Hepatocyte (in vitro differentiated cells): ENCODE results near the gene TNS3. TPM values are rescaled to one million over a fixed set of nuclear protein-coding genes. Genes with fewer than 3 reads are reported as not detected.

ENCODE experiments used
- DNase-seq: peaks from one replicate; pipeline ENCODE4 v3.0.0-alpha.2; 2016; ENCODE audit warnings: low spot score
- H2AFZ ChIP-seq: fragments of 200-600 bp; sonication (generic); 2 replicates; pipeline ENCODE4 v1.6.0; 2016; ENCODE audit warnings: antibody characterized with exemption, mild to moderate bottlenecking
- H3K27ac ChIP-seq: fragments of 200-600 bp; sonication (generic); 2 replicates; pipeline ENCODE4 v1.5.1; 2016; ENCODE audit warnings: mild to moderate bottlenecking
- H3K27me3 ChIP-seq: fragments of 200-600 bp; sonication (generic); 2 replicates; pipeline ENCODE4 v1.6.1; 2016
- H3K36me3 ChIP-seq: fragments of 200-600 bp; sonication (generic); replicated peaks from 2 replicates; pipeline ENCODE4 v1.5.1; 2016; ENCODE audit warnings: low read depth; ENCODE audit not compliant: insufficient read depth
- H3K4me1 ChIP-seq: fragments of 200-600 bp; sonication (generic); 2 replicates; pipeline ENCODE4 v1.5.1; 2016; ENCODE audit warnings: mild to moderate bottlenecking, moderate library complexity; ENCODE audit not compliant: insufficient read depth
- H3K4me2 ChIP-seq: fragments of 200-600 bp; sonication (generic); 2 replicates; pipeline ENCODE4 v1.6.0; 2016
- H3K4me3 ChIP-seq: fragments of 200-600 bp; sonication (generic); 2 replicates; pipeline ENCODE4 v1.5.1; 2016; ENCODE audit warnings: mild to moderate bottlenecking
- H3K79me2 ChIP-seq: fragments of 200-600 bp; sonication (generic); 2 replicates; pipeline ENCODE4 v1.6.0; 2017; ENCODE audit warnings: mild to moderate bottlenecking
- H3K9me2 ChIP-seq: fragments of 200-600 bp; sonication (generic); replicated peaks from 2 replicates; pipeline ENCODE4 v1.6.0; 2017; ENCODE audit warnings: mild to moderate bottlenecking; ENCODE audit not compliant: insufficient read depth
- H3K9me3 ChIP-seq: fragments of 200-600 bp; sonication (generic); 2 replicates; pipeline ENCODE4 v1.5.1; 2016; ENCODE audit warnings: low read depth, mild to moderate bottlenecking
- H4K20me1 ChIP-seq: fragments of 200-600 bp; sonication (generic); 2 replicates; pipeline ENCODE4 v1.6.0; 2016; ENCODE audit warnings: mild to moderate bottlenecking; ENCODE audit not compliant: insufficient read depth, poor library complexity, severe bottlenecking
- EZH2 ChIP-seq: fragments of 200-600 bp; sonication (generic); IDR thresholded peaks from 2 replicates; pipeline ENCODE4 v1.6.1; 2016; ENCODE audit warnings: antibody characterized with exemption, mild to moderate bottlenecking, borderline replicate concordance
- EZH2phosphoT487 ChIP-seq: fragments of 200-600 bp; sonication (generic); IDR thresholded peaks from one replicate; pipeline ENCODE4 v1.6.1; 2018; ENCODE audit warnings: antibody characterized with exemption, mild to moderate bottlenecking, low read depth, moderate library complexity; ENCODE audit not compliant: unreplicated experiment, severe bottlenecking
- WGBS: methylation state at CpG from one replicate; pipeline ENCODE4 v1.1.6; 2016; ENCODE audit warnings: low lambda C conversion rate; ENCODE audit errors: missing lambda C conversion rate; 5-methylcytosine and 5-hydroxymethylcytosine counted together
- polyA plus RNA-seq: library from polyadenylated mRNA; unstranded; fragments of >200 nt; fragmentation: Nextera tagmentation; extraction: Ambion mirVana; gene quantifications from 2 replicates; pipeline ENCODE4 v1.2.1, GENCODE V29; 2016
- total RNA-seq: library from RNA; depleted of rRNA; stranded (reverse); fragments of >200 nt; gene quantifications from 2 replicates; pipeline ENCODE4 v1.2.3, GENCODE V29; 2014
- TF ChIP-seq, protein P1 (sequence below): fragments of 200-600 bp; sonication (generic); IDR thresholded peaks from 2 replicates; pipeline ENCODE4 v1.5.1; 2016; ENCODE audit warnings: antibody characterized with exemption, mild to moderate bottlenecking; ENCODE audit not compliant: poor library complexity

Gene TNS3
- total and polyA plus RNA-seq, 2 experiments from 2014 or later = 30.0 to 73.3 TPM

- no peaks in the 10 kb centered on the region for H4K20me1 ChIP-seq
- peak overlapping the region; percentile 23 for H3K4me2 ChIP-seq
- no peaks in the 10 kb centered on the region for H3K36me3 ChIP-seq
- peaks cover 96% of the 10 kb centered on the region for H3K79me2 ChIP-seq
- H2AFZ ChIP-seq = no peak overlapping the region
- no peak overlapping the region for H3K4me3 ChIP-seq
- whole genome bisulfite sequencing = 72% methylated on average over 7 of the region's 7 CpGs
- no peaks in the 10 kb centered on the region for H3K9me2 ChIP-seq
- DNase-seq = no peak
- no peaks in the 10 kb centered on the region for H3K27me3 ChIP-seq
- TF ChIP-seq, protein P1, sequence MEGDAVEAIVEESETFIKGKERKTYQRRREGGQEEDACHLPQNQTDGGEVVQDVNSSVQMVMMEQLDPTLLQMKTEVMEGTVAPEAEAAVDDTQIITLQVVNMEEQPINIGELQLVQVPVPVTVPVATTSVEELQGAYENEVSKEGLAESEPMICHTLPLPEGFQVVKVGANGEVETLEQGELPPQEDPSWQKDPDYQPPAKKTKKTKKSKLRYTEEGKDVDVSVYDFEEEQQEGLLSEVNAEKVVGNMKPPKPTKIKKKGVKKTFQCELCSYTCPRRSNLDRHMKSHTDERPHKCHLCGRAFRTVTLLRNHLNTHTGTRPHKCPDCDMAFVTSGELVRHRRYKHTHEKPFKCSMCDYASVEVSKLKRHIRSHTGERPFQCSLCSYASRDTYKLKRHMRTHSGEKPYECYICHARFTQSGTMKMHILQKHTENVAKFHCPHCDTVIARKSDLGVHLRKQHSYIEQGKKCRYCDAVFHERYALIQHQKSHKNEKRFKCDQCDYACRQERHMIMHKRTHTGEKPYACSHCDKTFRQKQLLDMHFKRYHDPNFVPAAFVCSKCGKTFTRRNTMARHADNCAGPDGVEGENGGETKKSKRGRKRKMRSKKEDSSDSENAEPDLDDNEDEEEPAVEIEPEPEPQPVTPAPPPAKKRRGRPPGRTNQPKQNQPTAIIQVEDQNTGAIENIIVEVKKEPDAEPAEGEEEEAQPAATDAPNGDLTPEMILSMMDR = no peak
- TF ChIP-seq EZH2 = no peak
- no peak for TF ChIP-seq EZH2phosphoT487
- peaks cover 77% of the 10 kb centered on the region for H3K4me1 ChIP-seq
- H3K9me3 ChIP-seq = no peaks in the 10 kb centered on the region
- H3K27ac ChIP-seq = peak overlapping the region; percentile 83
Measured at GRCh38 chr7:47496666-47497065, 85.2 kb downstream of the TNS3 start.

DNA sequence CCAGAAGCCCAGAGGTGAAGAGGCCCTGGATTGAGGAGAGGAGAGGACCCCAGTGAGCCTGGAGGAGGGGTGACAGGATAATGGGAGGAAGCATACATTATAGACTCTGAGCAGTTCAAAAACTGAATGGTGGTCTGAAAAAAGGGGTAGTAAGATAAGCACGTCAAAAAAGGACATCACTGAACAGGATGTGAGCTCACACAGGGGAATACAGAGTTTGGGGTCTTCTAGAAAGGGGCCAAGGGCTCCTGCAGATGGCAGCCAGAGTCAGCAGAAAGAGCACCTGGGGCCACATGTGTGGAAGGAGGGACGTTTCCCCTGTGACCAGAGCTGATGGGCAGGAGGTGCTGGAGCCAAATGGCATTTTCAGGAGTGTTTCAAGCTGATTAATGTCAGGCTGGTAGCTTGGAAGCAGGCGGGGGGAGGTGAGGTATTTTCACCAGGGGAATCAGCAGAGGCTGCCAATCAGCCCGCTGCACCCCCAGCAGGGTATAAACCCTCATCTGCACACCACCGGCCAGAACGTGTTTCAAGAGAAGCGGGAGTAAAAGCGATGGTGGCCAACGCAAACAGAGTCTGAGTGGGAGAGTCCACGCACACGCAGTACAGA lies 85.8 kb downstream of the TNS3 start:
- Histone ChIP-seq H3K79me2 (peaks cover 96% of the 10 kb centered on the region), H3K4me2 (no peak overlapping the region), H2AFZ (no peak overlapping the region), H3K27ac (peak overlapping the region; percentile 83), H3K36me3 (no peaks in the 10 kb centered on the region), H3K27me3 (no peaks in the 10 kb centered on the region), H3K4me3 (no peak overlapping the region), H3K9me3 (no peaks in the 10 kb centered on the region), H4K20me1 (no peaks in the 10 kb centered on the region), H3K4me1 (peaks cover 72% of the 10 kb centered on the region), H3K9me2 (no peaks in the 10 kb centered on the region)
- no peak for DNase-seq
- TF ChIP-seq EZH2 (no peak), EZH2phosphoT487 (no peak)
- TF ChIP-seq, protein P1 = no peak
- WGBS = 78% methylated on average over 11 of the region's 11 CpGs

DNA sequence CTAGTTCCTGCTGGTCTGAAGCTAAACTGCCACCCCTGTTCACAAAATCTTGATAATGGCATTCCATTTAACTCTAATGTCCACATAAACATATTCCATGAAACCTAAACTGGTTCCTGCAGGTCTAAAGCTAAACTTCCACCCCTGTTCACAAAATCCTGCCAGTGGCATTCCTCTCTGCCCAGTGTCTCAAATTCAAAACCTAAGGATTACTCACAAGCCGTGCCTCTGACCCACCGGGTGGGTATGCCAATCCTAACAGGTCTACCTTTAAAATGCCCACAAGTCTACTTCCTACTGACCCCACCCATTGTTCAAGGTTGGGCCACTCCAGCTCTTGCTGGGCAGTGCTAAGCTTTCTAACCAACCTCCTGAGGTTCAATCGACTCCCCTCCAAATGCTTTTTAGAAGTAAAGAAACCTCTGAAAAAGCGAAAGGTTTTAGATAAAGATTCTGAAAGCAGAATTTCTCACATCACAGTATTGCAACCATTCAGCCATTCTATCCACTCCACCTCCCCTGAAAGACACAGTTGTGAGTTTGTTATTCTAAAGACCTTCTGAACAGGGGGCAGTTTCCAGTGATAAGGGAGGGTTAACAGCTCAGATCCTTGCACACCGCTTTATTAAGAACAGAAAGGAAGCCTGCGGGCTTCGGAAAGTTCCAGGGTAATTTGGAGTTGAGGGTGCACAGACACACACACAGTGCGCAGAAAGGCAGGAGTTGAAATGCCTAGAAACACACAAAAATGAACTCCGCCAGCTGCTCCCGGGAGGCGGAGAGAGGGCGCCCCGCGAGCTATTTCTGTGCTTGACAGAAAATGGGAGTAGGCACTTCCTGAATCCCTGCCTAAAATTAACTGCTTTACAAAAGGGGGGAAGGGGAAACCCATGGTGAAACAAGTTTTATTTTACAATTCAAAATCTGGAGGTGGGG lies 87.7 kb downstream of the TNS3 start:
- Histone ChIP-seq H3K4me1 (peaks cover 60% of the 10 kb centered on the region), H3K36me3 (no peaks in the 10 kb centered on the region), H3K4me2 (peak overlapping the region; percentile 60), H3K4me3 (no peak overlapping the region), H3K27ac (peak overlapping the region; percentile 69), H3K9me2 (no peaks in the 10 kb centered on the region), H2AFZ (no peak overlapping the region), H4K20me1 (peaks cover 5% of the 10 kb centered on the region), H3K79me2 (peaks cover 97% of the 10 kb centered on the region), H3K27me3 (no peaks in the 10 kb centered on the region), H3K9me3 (no peaks in the 10 kb centered on the region)
- no peak for TF ChIP-seq EZH2
- no peak for TF ChIP-seq EZH2phosphoT487
- TF ChIP-seq, protein P1 = no peak
- no peak for DNase-seq
- 52% methylated on average over 14 of the region's 14 CpGs for WGBS
